Progenitor cell of endocrine pancreas (in vitro differentiated cells): ENCODE data around the gene LPCAT1. TPM values are rescaled to one million over a fixed set of nuclear protein-coding genes. Genes with fewer than 3 reads are reported as not detected.
"Not testable (repeated sequence)": the region's sequence is repeated elsewhere in the genome, so short reads cannot be mapped to it uniquely, and the experiment has no call there.

ENCODE experiments used
- DNase-seq: peaks from one replicate; pipeline ENCODE4 v3.0.0; 2021; ENCODE audit warnings: low spot score; ENCODE audit not compliant: unreplicated experiment
- H3K27ac Mint-ChIP-seq: 2 replicates; pipeline ENCODE4 v1.8.0; 2021; ENCODE audit warnings: mild to moderate bottlenecking, moderate library complexity, mixed read lengths
- H3K27me3 Mint-ChIP-seq: 2 replicates; pipeline ENCODE4 v1.8.0; 2021; ENCODE audit warnings: mixed read lengths
- H3K36me3 Mint-ChIP-seq: 2 replicates; pipeline ENCODE4 v1.8.0; 2022; ENCODE audit warnings: mixed read lengths; ENCODE audit not compliant: insufficient read depth
- H3K4me1 Mint-ChIP-seq: 2 replicates; pipeline ENCODE4 v1.8.0; 2021; ENCODE audit warnings: low read depth, mixed read lengths
- H3K4me3 Mint-ChIP-seq: 2 replicates; pipeline ENCODE4 v1.8.0; 2021; ENCODE audit warnings: low read depth, mild to moderate bottlenecking, moderate library complexity, mixed read lengths
- H3K9me3 Mint-ChIP-seq: 2 replicates; pipeline ENCODE4 v1.8.0; 2021; ENCODE audit warnings: low read depth, mixed read lengths
- total RNA-seq: library from RNA; stranded (reverse); gene quantifications from 2 replicates; pipeline ENCODE4 v1.2.1, GENCODE V29; 2021
- TF ChIP-seq, protein P1 (sequence below): fragments of 200-600 bp; sonication (generic); IDR thresholded peaks from one replicate; pipeline ENCODE4 v1.5.0; 2021; ENCODE audit warnings: antibody characterized with exemption, mild to moderate bottlenecking; ENCODE audit not compliant: unreplicated experiment

The LPCAT1 gene
- total RNA-seq, 1 donor from 2014 or later = 73.3 TPM

DNA sequence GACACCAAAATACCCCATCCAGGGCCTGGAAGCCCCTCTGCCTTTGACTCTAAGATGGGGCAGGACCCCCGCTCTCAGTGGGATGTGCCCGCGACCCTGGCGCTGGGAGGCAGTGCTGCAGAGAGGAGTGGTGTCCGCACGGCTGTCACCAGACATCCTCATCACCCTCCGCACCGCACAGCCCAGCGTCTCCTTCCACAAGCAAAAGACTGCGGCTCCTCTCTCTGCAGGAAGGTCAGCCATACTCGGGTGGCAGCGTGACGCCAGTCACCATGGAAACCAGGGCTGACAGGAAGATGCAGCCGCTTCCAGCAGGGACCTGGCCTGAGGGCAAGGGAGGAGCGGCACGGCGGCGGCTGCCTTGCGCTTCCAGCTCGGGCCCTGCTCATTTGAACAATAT, 61.4 kb downstream of the LPCAT1 start:
- DNase-seq = no peak
- Mint-ChIP-seq H3K36me3 (peaks cover 32% of the 10 kb centered on the region), H3K27me3 (no peaks in the 10 kb centered on the region), H3K4me1 (no peaks in the 10 kb centered on the region), H3K27ac (no peak overlapping the region), H3K4me3 (no peak overlapping the region), H3K9me3 (peaks cover 4% of the 10 kb centered on the region)
- TF ChIP-seq, protein P1, sequence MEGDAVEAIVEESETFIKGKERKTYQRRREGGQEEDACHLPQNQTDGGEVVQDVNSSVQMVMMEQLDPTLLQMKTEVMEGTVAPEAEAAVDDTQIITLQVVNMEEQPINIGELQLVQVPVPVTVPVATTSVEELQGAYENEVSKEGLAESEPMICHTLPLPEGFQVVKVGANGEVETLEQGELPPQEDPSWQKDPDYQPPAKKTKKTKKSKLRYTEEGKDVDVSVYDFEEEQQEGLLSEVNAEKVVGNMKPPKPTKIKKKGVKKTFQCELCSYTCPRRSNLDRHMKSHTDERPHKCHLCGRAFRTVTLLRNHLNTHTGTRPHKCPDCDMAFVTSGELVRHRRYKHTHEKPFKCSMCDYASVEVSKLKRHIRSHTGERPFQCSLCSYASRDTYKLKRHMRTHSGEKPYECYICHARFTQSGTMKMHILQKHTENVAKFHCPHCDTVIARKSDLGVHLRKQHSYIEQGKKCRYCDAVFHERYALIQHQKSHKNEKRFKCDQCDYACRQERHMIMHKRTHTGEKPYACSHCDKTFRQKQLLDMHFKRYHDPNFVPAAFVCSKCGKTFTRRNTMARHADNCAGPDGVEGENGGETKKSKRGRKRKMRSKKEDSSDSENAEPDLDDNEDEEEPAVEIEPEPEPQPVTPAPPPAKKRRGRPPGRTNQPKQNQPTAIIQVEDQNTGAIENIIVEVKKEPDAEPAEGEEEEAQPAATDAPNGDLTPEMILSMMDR = no peak

- H3K4me3 Mint-ChIP-seq = no peak overlapping the region
- H3K9me3 Mint-ChIP-seq = peaks cover 11% of the 10 kb centered on the region
- peaks cover 39% of the 10 kb centered on the region for H3K36me3 Mint-ChIP-seq
- no peaks in the 10 kb centered on the region for H3K27me3 Mint-ChIP-seq
- TF ChIP-seq, protein P1 = no peak
- no peak overlapping the region for H3K27ac Mint-ChIP-seq
- H3K4me1 Mint-ChIP-seq = no peaks in the 10 kb centered on the region
- DNase-seq = no peak
Measured at GRCh38 chr5:1461396-1461795, 62.4 kb downstream of the LPCAT1 start.

DNA sequence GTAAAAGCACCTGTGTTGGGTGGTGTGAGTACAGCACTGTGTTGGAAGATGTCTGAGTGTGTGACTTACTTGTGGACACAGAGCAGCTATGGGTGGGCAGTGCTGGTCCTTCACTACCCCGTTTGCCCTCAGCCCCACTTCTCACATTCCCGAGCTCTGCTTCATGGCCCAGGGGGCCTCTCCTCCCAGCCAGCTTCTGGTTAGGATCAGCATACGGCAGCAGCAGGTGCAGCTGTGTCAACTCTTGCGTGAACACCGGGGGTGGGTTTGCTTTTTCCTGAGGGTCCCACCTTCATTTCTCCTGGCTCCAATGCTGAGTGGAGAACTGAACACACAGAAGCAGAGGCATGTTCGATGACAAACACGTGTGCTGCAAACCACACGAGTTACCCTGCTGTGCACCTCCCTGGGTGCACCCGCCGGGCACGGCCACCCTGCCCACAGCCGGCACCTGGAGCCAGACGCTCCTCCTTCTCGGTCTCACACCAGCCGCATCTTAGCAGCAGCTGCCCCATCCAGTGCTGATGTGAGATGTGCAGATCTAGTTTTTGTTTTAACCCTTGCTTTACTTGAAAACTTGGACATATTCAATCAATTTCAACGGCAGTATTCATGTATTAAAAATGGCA, 63.6 kb downstream of the LPCAT1 start:
- Mint-ChIP-seq H3K9me3 (peaks cover 13% of the 10 kb centered on the region), H3K27ac (no peak overlapping the region), H3K4me1 (no peaks in the 10 kb centered on the region), H3K27me3 (no peaks in the 10 kb centered on the region), H3K4me3 (no peak overlapping the region), H3K36me3 (peaks cover 33% of the 10 kb centered on the region)
- no peak for DNase-seq
- TF ChIP-seq, protein P1 = no peak

- H3K4me1 Mint-ChIP-seq, H3K4me3 Mint-ChIP-seq, H3K27me3 Mint-ChIP-seq, DNase-seq, H3K27ac Mint-ChIP-seq: not testable (repeated sequence)
- Mint-ChIP-seq H3K9me3 (peaks cover 18% of the 10 kb centered on the region), H3K36me3 (peaks cover 26% of the 10 kb centered on the region)
Measured at GRCh38 chr5:1459435-1459834, 64.3 kb downstream of the LPCAT1 start.

- not testable (repeated sequence) for H3K27ac Mint-ChIP-seq, H3K4me1 Mint-ChIP-seq, H3K4me3 Mint-ChIP-seq, DNase-seq
- peaks cover 18% of the 10 kb centered on the region for H3K36me3 Mint-ChIP-seq
- peaks cover 26% of the 10 kb centered on the region for H3K27me3 Mint-ChIP-seq
- H3K9me3 Mint-ChIP-seq = peaks cover 35% of the 10 kb centered on the region
Measured at GRCh38 chr5:1456110-1456881, 67.5 kb downstream of the LPCAT1 start.

DNA sequence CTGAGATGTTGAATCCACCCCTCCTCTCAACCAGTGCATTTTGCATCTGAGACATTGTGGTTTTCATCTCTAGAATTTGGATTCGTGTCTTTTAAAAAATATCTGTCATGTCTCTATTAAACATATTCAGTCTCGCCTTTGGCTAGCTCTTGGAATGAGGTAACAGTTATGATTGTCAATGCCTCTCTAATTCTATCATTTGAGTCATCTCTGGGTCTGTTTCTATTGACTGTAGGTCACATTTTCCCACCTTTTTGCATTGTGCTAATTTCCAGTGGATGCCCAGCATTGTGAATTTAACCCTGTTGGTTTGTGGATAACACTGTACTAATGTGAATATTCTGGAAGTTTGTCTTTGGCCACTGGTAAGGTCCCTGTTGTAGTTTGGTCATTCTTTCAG, 70.1 kb downstream of the LPCAT1 start:
- Mint-ChIP-seq H3K4me3 (no peak overlapping the region), H3K36me3 (peaks cover 12% of the 10 kb centered on the region), H3K4me1 (no peaks in the 10 kb centered on the region), H3K9me3 (peaks cover 35% of the 10 kb centered on the region), H3K27me3 (peaks cover 52% of the 10 kb centered on the region), H3K27ac (no peak overlapping the region)
- TF ChIP-seq, protein P1 = no peak
- DNase-seq = no peak
